Body of pancreas (tissue), 4 donors: ENCODE data around the gene ZNF423.

ENCODE experiments used
- CTCF ChIP-seq, 7 experiments: fragments of 450-650 bp in 4 of 7; fragments of 200-600 bp in 3 of 7; sonication (generic) in 3 of 7; IDR thresholded peaks; one replicate each; pipeline ENCODE4 v1.5.1; 2016 to 2019; ENCODE audit warnings: antibody characterized with exemption in 7 of 7
- POLR2A ChIP-seq, 3 donors: fragments of 450-650 bp; IDR thresholded peaks; one replicate each; pipeline ENCODE4 v1.6.1; 2016; ENCODE audit warnings: antibody characterized with exemption in 3 of 3, mild to moderate bottlenecking in 2 of 3

GRCh38 chr16:49585143-49585832 lies 270.6 kb downstream of the ZNF423 start:
- no peak for TF ChIP-seq CTCF (IDR thresholded peaks at IDR 0.05)
- no peak for TF ChIP-seq POLR2A (IDR thresholded peaks at IDR 0.05)
